IPS-18c (cell line): Measurements from ENCODE around the gene NCOA6.
"Not testable (repeated sequence)": the region's sequence is repeated elsewhere in the genome, so short reads cannot be mapped to it uniquely, and the experiment has no call there.

Experiments
- H3K4me3 ChIP-seq: 2 replicates; pipeline ENCODE4 v1.7.0; 2013; ENCODE audit warnings: low read depth, mild to moderate bottlenecking, low read length, moderate library complexity; ENCODE audit not compliant: insufficient read depth
- H3K9me3 ChIP-seq: one replicate; pipeline ENCODE4 v1.6.1; 2013; ENCODE audit warnings: mild to moderate bottlenecking, low read length, moderate library complexity; ENCODE audit not compliant: control insufficient read depth, insufficient read depth

Gene NCOA6

GRCh38 chr20:34716921-34717229 is 108.6 kb downstream of the NCOA6 start:
- Histone ChIP-seq H3K4me3 (no peak overlapping the region), H3K9me3 (no peaks in the 10 kb centered on the region)

GRCh38 chr20:34715384-34715783 is 110.1 kb downstream of the NCOA6 start:
- no peaks in the 10 kb centered on the region for H3K9me3 ChIP-seq
- H3K4me3 ChIP-seq = no peak overlapping the region

- H3K9me3 ChIP-seq, H3K4me3 ChIP-seq: not testable (repeated sequence)
These were observed 111.4 kb downstream of the NCOA6 start for GRCh38 chr20:34713944-34714515.

- Histone ChIP-seq H3K4me3 (no peak overlapping the region), H3K9me3 (no peaks in the 10 kb centered on the region)
These were observed 112.1 kb downstream of the NCOA6 start for GRCh38 chr20:34713194-34713943.

DNA sequence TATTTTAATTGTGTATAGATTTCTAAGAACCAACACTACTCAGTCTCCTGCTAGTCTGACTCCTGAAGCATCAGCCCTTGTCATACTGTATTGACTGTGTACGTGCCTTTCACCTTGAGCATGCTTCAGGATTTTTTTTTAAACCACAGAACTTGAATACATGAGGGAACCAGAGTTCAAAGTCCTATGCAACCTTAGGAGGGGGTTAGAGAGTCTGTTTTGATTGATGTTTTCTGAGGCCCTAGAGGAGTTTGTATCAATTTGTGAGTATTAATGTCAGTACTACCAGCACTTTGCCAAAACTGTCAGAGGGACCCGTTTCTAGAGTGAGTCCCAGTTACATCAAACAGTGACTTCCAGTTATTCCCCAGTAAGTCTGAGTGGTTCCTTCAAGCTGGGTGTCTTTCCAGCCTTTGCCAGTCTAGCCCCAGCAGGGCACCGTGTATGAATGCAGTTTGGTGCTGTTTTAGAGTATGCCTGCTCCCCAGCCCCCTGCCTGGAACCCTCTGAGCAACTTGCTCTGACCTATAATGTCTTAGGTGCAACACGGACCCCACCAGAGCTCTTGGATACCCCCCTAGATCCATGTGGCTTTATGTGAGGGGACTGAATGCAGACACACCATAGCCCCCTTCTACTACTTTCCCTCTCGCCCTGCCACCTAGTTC is 112.8 kb downstream of the NCOA6 start:
- Histone ChIP-seq H3K4me3 (no peak overlapping the region), H3K9me3 (no peaks in the 10 kb centered on the region)

- H3K4me3 ChIP-seq = no peak overlapping the region
- H3K9me3 ChIP-seq = no peaks in the 10 kb centered on the region
These were observed 113.5 kb downstream of the NCOA6 start for GRCh38 chr20:34711813-34712430.

GRCh38 chr20:34710861-34711574 is 114.4 kb downstream of the NCOA6 start:
- no peaks in the 10 kb centered on the region for H3K9me3 ChIP-seq
- H3K4me3 ChIP-seq = no peak overlapping the region

GRCh38 chr20:34710568-34710839 is 114.9 kb downstream of the NCOA6 start:
- Histone ChIP-seq H3K9me3 (no peaks in the 10 kb centered on the region), H3K4me3 (peak overlapping the region; percentile 86; the same call in 1 of the 2 replicates)

DNA sequence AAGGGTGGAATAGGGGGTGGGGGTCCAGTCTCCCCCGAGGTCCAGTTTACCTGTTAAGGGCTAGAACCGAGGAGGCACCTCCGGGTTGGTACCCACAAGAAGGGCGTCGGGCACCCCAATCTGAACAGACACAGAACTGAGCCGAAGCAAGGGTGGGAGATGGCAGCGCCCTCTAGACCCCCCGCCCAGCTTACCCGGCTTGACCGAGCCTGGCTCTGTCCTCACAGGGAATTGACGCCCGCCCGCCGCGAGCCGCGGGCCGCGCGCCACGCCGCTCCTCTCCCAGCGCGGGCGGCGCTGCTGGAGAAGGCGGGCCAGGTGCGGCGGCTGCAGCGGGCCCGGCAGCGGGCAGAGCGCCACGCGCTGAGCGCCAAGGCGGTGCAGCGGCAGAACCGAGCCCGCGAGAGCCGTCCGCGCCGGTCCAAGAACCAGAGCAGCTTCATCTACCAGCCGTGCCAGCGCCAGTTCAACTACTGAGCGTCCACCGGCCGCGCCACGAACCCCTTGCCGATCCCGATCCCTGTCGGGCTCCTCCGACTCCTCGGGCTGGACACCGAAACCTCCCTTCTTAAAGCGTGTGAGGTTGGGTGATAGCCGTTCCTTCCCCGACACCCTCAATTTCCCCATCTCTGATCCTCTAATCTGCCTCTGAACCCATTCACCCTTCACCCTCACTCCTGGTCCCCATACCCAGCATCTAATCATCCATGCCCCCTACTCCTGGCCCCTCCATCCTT is 115.5 kb downstream of the NCOA6 start:
- Histone ChIP-seq H3K4me3 (peak overlapping the region; percentile 86), H3K9me3 (no peaks in the 10 kb centered on the region)

GRCh38 chr20:34709044-34709830 is 116.2 kb downstream of the NCOA6 start:
- Histone ChIP-seq H3K4me3 (peak overlapping the region; percentile 86), H3K9me3 (no peaks in the 10 kb centered on the region)

DNA sequence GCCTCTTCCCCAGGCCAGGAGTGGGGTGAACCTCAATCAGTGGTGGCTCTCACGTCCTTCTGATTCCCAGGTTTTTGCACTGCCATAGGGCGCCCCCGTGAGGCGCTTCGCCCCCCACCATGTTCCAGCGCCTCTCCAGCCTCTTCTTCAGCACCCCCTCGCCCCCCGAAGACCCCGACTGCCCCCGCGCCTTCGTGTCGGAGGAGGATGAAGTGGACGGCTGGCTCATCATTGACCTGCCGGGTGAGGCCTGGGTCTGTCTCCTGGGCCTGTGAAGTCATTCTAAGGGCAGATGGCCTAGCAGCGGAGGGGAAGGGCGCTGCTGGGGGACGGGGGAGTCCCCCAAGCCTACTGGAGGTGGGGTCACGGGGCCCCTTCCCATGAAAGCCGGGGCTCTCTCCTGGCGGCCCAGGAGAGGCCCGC is 116.8 kb downstream of the NCOA6 start:
- Histone ChIP-seq H3K4me3 (peak overlapping the region; percentile 86), H3K9me3 (no peaks in the 10 kb centered on the region)

- H3K4me3 ChIP-seq = no peak overlapping the region
These were observed 118.3 kb downstream of the NCOA6 start for GRCh38 chr20:34706912-34707784.

GRCh38 chr20:34706302-34706875 is 119.1 kb downstream of the NCOA6 start:
- no peak overlapping the region for H3K4me3 ChIP-seq
- no peaks in the 10 kb centered on the region for H3K9me3 ChIP-seq

More at GRCh38 chr20:34706912-34707784, 118.3 kb downstream of the NCOA6 start:
- no peaks in the 10 kb centered on the region for H3K9me3 ChIP-seq

GRCh38 chr20:34705397-34706301 is 119.8 kb downstream of the NCOA6 start:
- H3K4me3 ChIP-seq = no peak overlapping the region; the same call in 1 of the 2 replicates

More at GRCh38 chr20:34705397-34706301, 119.8 kb downstream of the NCOA6 start:
- no peaks in the 10 kb centered on the region for H3K9me3 ChIP-seq
